PC-9 (cell line): ENCODE results near the gene SEMA5A.

Experiments used
- CTCF ChIP-seq: fragments of 200-600 bp; sonication (generic); conservative IDR thresholded peaks from 2 replicates; pipeline ENCODE4 v1.6.1; 2017; ENCODE audit warnings: mixed run types, antibody characterized with exemption, mild to moderate bottlenecking, moderate library complexity
- EZH2 ChIP-seq: fragments of 200-600 bp; sonication (generic); IDR thresholded peaks from 2 replicates; pipeline ENCODE4 v1.8.0; 2017; ENCODE audit warnings: antibody characterized with exemption, low read depth

- TF ChIP-seq EZH2 (no peak), CTCF (no peak)
These were observed 280.2 kb downstream of the SEMA5A start for GRCh38 chr5:9265441-9266287.
